HEK293 (cell line): Measurements from ENCODE around the gene SLC30A4.

ENCODE experiments used
- CTCF ChIA-PET: fragments of 350-600 bp; formaldehyde crosslinking; extraction: SDS; loops from one replicate; lab custom pipeline; 2021; ENCODE audit warnings: antibody characterized with exemption; lab: Yijun Ruan, JAX
- POLR2A ChIA-PET: fragments of 300-600 bp; formaldehyde crosslinking; extraction: SDS; loops from one replicate; lab custom pipeline; 2020; ENCODE audit warnings: antibody characterized with exemption, inconsistent platforms; lab: Yijun Ruan, JAX
- H3K27ac ChIP-seq: fragments of 200-500 bp; sonication (Bioruptor generic); 2 replicates; pipeline ENCODE4 v1.5.1; 2014; ENCODE audit warnings: low read depth, low read length, control low read depth, inconsistent platforms; ENCODE audit errors: extremely low read depth
- H3K36me3 ChIP-seq, 2 experiments: fragments of 200-500 bp in 1 of 2; sonication (Bioruptor generic) in 1 of 2; 1 replicate in 1 of 2; 2 replicates in 1 of 2; pipeline ENCODE4 v1.5.1; 2014 to 2017; ENCODE audit warnings: inconsistent platforms in 2 of 2, low read length in 2 of 2; ENCODE audit not compliant: control insufficient read depth in 2 of 2, insufficient read depth in 1 of 2
- H3K4me1 ChIP-seq: fragments of 200-500 bp; sonication (Bioruptor generic); 2 replicates; pipeline ENCODE4 v1.5.1; 2014; ENCODE audit warnings: mild to moderate bottlenecking, low read length, inconsistent platforms; ENCODE audit not compliant: control insufficient read depth, insufficient read depth
- H3K4me3 ChIP-seq: 2 replicates; pipeline ENCODE4 v1.5.1; 2011; ENCODE audit warnings: low read depth, mild to moderate bottlenecking, control low read depth, low read length, moderate library complexity
- H3K9me3 ChIP-seq: fragments of 200-500 bp; sonication (Bioruptor generic); 2 replicates; pipeline ENCODE4 v1.5.1; 2014; ENCODE audit warnings: low read depth, low read length, inconsistent platforms; ENCODE audit not compliant: control insufficient read depth, insufficient read depth
- BCL11B ChIP-seq: fragments of 450-650 bp; formaldehyde crosslinking; IDR thresholded peaks from 2 replicates; pipeline ENCODE4 v1.5.1; 2016; ENCODE audit warnings: low read depth, missing biosample characterization, missing genetic modification characterization
- GLIS1 ChIP-seq: fragments of 450-650 bp; formaldehyde crosslinking; IDR thresholded peaks from 2 replicates; pipeline ENCODE4 v1.5.1; 2016; ENCODE audit warnings: missing biosample characterization, missing genetic modification characterization
- PRDM6 ChIP-seq: fragments of 450-650 bp; formaldehyde crosslinking; IDR thresholded peaks from 2 replicates; pipeline ENCODE4 v1.5.1; 2017; ENCODE audit warnings: missing biosample characterization, missing genetic modification characterization
- TSHZ1 ChIP-seq: fragments of 450-650 bp; formaldehyde crosslinking; IDR thresholded peaks from 2 replicates; pipeline ENCODE4 v1.5.1; 2016; ENCODE audit warnings: missing biosample characterization, missing genetic modification characterization, borderline replicate concordance
- ZIC2 ChIP-seq: fragments of 450-650 bp; formaldehyde crosslinking; IDR thresholded peaks from 2 replicates; pipeline ENCODE4 v1.5.1; 2016; ENCODE audit warnings: missing biosample characterization, missing genetic modification characterization
- ZNF140 ChIP-seq: fragments of 450-650 bp; formaldehyde crosslinking; IDR thresholded peaks from 2 replicates; pipeline ENCODE4 v1.5.1; 2016; ENCODE audit warnings: missing biosample characterization, missing genetic modification characterization
- ZNF26 ChIP-seq: fragments of 450-650 bp; formaldehyde crosslinking; IDR thresholded peaks from 2 replicates; pipeline ENCODE4 v1.5.1; 2016; ENCODE audit warnings: missing biosample characterization, missing genetic modification characterization
- ZNF280C ChIP-seq: fragments of 450-650 bp; formaldehyde crosslinking; IDR thresholded peaks from 2 replicates; pipeline ENCODE4 v1.5.1; 2016; ENCODE audit warnings: missing biosample characterization, missing genetic modification characterization
- ZNF624 ChIP-seq: fragments of 450-650 bp; formaldehyde crosslinking; IDR thresholded peaks from 2 replicates; pipeline ENCODE4 v1.5.1; 2017; ENCODE audit warnings: missing biosample characterization, missing genetic modification characterization
- ZNF654 ChIP-seq: fragments of 450-650 bp; formaldehyde crosslinking; IDR thresholded peaks from 2 replicates; pipeline ENCODE4 v1.5.1; 2016; ENCODE audit warnings: low read depth, missing biosample characterization, missing genetic modification characterization
- ZNF792 ChIP-seq: fragments of 450-650 bp; formaldehyde crosslinking; IDR thresholded peaks from 2 replicates; pipeline ENCODE4 v1.5.1; 2016; ENCODE audit warnings: missing biosample characterization, missing genetic modification characterization

SLC30A4 gene

GRCh38 chr15:45442507-45443135 lies 79.9 kb downstream of the SLC30A4 start:
- H3K4me1 ChIP-seq = peaks cover 6% of the 10 kb centered on the region
- POLR2A ChIA-PET = no interaction called here
- no peak overlapping the region for H3K4me3 ChIP-seq
- no peaks in the 10 kb centered on the region for H3K9me3 ChIP-seq
- CTCF ChIA-PET = interaction anchor here (0.7 to 1.7 kb wide), 3 partner anchors 12 to 237 kb away, joined by 3 to 6 read pairs (median 6); no protein-coding TSS in a partner anchor
- H3K36me3 ChIP-seq = no peaks in the 10 kb centered on the region
- H3K27ac ChIP-seq = no peak overlapping the region
- TF ChIP-seq ZNF654 (no peak), ZIC2 (tag by site-specific recombination) (0 out of 2 replicates have a peak, but pooled peaks have one; percentile 30), ZNF280C (tag by site-specific recombination) (no peak), GLIS1 (tag by site-specific recombination) (peak; percentile 83), PRDM6 (tag by site-specific recombination) (no peak)
- TF ChIP-seq, all 188 proteins: peak for 2

GRCh38 chr15:45441686-45442085 lies 80.9 kb downstream of the SLC30A4 start:
- ChIA-PET POLR2A (no interaction called here), CTCF (interaction anchor here (0.7 to 1.0 kb wide), 2 partner anchors 11 to 12 kb away, joined by 4 read pairs; no protein-coding TSS in a partner anchor)
- peaks cover 6% of the 10 kb centered on the region for H3K4me1 ChIP-seq
- TF ChIP-seq ZNF624 (tag by site-specific recombination) = no peak
- no peak for TF ChIP-seq ZNF792 (tag by site-specific recombination)
- TF ChIP-seq BCL11B (tag by site-specific recombination) = no peak
- no peak for TF ChIP-seq ZNF140 (tag by site-specific recombination)
- no peak for TF ChIP-seq ZNF26 (tag by site-specific recombination)
- no peaks in the 10 kb centered on the region for H3K9me3 ChIP-seq
- no peaks in the 10 kb centered on the region for H3K36me3 ChIP-seq
- no peak overlapping the region for H3K4me3 ChIP-seq
- H3K27ac ChIP-seq = no peak overlapping the region

GRCh38 chr15:45441036-45441435 lies 81.5 kb downstream of the SLC30A4 start:
- Histone ChIP-seq H3K36me3 (no peaks in the 10 kb centered on the region), H3K9me3 (no peaks in the 10 kb centered on the region), H3K4me1 (peaks cover 6% of the 10 kb centered on the region), H3K27ac (no peak overlapping the region), H3K4me3 (no peak overlapping the region)
- CTCF ChIA-PET = interaction anchor here (0.6 to 1.0 kb wide), 3 partner anchors 10 to 235 kb away, joined by 3 to 4 read pairs (median 4); no protein-coding TSS in a partner anchor
- POLR2A ChIA-PET = no interaction called here
- no peak for TF ChIP-seq TSHZ1
